GM21360 (cell line): ENCODE data around the gene ARCN1.

ENCODE experiments used
- ATAC-seq: cut with Tn5 transposase; IDR thresholded peaks from one replicate; pipeline ENCODE4 v1.9.1; 2021; ENCODE audit warnings: mild to moderate bottlenecking, moderate library complexity; ENCODE audit not compliant: unreplicated experiment

The ARCN1 gene

DNA sequence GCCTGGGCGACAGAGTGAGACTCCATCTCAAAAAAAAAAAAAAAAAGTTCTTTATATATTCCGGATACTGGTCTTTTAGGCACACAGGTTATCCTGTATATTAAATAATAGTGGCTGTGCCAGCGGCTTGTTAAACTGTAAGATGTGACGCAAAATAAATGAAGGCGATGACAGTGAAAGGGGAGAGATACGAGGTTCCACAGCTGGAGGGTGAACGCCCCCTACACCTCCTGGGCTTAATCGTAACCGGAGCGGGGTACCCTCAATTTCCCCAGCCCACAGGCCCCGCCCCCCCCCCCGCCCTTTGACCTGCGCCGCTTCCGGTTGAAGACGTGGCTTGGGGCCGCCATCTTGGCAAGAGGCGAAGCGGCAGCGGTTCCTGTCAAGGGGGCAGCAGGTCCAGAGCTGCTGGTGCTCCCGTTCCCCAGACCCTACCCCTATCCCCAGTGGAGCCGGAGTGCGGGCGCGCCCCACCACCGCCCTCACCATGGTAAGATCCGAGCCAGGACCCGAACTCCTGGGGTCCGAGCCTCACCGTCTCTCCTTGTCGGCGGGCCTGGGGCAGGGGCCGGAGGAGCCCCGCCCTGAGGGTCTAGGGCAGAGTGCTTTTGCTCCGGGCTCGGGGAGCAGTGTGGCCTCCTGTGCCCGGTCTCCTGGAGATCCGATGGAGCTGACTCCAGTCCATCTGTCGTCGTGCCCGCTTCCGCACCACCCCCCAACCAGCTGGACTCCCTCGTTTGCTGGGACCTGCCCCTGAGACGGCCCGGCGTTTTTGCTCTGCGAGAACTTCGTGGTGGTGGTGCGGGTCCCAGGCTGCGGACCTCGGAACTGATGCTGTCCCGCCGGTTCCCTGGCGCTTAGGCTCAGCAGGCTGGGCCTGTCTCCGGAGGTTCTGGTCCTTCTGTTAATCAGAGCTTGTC is at the start of gene ARCN1:
ARCN1 (plus strand) TSS at position 349 of the 920 bp plus-strand sequence; CDS start at position 488, 139 bp downstream.
- peak; percentile 58 for ATAC-seq

DNA sequence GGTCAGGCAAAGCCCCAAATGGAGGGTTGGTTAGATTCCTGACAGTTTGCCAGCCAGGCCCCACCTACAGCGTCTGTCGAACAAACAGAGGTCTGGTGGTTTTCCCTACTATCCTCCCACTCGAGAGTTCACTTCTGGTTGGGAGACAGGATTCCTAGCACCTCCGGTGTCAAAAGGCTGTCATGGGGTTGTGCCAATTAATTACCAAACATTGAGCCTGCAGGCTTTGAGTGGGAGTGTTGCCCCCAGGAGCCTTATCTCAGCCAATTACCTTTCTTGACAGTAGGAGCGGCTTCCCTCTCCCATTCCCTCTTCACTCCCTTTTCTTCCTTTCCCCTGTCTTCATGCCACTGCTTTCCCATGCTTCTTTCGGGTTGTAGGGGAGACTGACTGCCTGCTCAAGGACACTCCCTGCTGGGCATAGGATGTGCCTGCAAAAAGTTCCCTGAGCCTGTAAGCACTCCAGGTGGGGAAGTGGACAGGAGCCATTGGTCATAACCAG is 49.6 kb upstream of the ARCN1 start:
- no peak for ATAC-seq

GRCh38 chr11:118524356-118524755 is 47.9 kb upstream of the ARCN1 start:
- no peak for ATAC-seq

GRCh38 chr11:118524757-118525470 is 47.3 kb upstream of the ARCN1 start:
- no peak for ATAC-seq

DNA sequence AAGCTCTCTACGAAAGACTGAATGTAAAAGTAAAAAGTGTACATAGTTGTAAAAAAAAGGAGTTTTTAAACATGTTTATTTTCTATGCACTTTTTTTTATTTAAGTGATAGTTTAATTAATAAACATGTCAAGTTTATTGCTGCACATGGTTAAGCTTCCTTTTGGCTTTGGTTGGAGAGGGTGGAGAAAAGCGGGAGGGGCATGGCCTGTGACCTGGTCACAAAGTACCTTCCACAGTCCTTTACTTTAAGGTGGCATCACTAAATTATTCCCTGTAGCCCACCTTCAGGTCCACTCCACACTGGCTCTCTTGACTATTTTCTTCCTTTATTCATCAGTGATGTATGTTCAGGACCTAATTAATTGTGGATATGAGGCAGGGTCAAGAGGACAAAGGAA is 45.5 kb upstream of the ARCN1 start:
- ATAC-seq, result no peak

DNA sequence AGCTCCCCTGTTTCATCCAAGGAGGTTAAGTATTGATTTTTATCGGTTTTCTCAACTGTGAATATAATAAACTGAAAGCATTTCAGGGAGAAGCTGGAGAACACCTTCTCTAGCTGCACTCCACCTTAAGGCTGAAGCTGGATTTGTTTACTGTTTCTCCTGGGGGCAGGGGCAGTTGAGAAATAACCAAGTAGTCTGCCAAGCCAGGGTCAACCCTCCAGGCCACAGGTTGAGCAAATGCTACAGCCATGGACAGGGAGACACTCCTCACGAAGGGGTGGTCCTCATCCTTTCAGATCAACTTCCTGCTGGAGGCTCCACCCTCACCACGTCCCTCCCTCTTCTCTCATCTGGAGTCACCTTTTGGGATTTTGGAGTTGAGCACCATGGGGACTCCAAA is 45.1 kb upstream of the ARCN1 start, which contains the start of gene TTC36:
TTC36 (plus strand) TSS at position 366 of the 400 bp plus-strand sequence; CDS start at position 387, 21 bp downstream.
- ATAC-seq, result no peak

- no peak for ATAC-seq
These were observed 43.7 kb upstream of the ARCN1 start for GRCh38 chr11:118528511-118528910.

GRCh38 chr11:118529584-118530175 is 42.5 kb upstream of the ARCN1 start:
- no peak for ATAC-seq

- ATAC-seq, result no peak
These were observed 42.0 kb upstream of the ARCN1 start for GRCh38 chr11:118530180-118530682.

DNA sequence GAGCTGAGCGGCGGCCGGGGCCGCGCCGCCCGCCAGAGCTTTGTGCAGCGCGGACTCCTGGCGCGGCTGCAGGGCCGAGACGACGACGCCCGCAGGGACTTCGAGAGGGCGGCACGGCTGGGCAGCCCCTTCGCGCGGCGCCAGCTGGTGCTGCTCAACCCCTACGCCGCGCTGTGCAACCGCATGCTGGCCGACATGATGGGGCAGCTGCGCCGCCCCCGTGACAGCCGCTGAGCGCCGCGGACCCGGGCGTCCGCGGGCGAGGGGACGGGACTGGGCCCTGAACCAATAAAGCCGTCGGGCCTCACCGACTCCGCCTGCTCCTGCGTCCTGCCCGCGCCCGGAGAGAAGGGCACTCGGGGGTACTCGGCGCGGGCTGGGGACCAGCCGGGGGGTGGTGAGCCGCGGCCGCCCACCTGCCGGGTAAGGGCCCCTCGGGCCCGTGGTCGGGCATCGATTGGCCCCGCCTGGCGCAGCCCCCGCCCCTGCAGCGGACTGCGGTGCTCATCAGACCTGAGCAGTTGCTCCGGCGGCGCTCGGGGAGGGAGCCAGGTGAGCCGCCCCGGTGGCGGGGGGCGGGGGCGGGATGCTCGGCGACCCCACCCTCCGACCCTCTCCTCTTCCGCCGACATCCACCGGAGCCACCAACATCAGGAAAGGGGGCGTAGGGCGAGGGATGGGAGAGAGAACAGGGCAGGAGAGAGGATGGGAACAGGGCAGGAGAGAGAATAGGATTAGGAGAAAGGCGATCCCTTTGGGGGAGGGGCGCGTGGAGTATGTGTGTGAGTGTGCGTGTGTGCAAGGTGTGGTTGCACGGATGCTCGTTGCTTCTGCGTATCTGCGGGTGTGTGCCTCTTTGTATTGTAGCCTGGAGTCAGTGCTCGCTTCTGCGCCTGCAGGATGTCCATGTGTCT is 41.3 kb upstream of the ARCN1 start, which contains the start of gene TMEM25:
TMEM25 (plus strand) TSS at position 510 of the 914 bp plus-strand sequence. CDS start 610 bp downstream, outside the sequence.
- ATAC-seq, result peak; percentile 47

- ATAC-seq, result no peak
These were observed 40.6 kb upstream of the ARCN1 start for GRCh38 chr11:118531597-118532084.

- no peak for ATAC-seq
These were observed 40.1 kb upstream of the ARCN1 start for GRCh38 chr11:118532091-118532490.

GRCh38 chr11:118532852-118533768 is 39.1 kb upstream of the ARCN1 start:
- ATAC-seq, result no peak

DNA sequence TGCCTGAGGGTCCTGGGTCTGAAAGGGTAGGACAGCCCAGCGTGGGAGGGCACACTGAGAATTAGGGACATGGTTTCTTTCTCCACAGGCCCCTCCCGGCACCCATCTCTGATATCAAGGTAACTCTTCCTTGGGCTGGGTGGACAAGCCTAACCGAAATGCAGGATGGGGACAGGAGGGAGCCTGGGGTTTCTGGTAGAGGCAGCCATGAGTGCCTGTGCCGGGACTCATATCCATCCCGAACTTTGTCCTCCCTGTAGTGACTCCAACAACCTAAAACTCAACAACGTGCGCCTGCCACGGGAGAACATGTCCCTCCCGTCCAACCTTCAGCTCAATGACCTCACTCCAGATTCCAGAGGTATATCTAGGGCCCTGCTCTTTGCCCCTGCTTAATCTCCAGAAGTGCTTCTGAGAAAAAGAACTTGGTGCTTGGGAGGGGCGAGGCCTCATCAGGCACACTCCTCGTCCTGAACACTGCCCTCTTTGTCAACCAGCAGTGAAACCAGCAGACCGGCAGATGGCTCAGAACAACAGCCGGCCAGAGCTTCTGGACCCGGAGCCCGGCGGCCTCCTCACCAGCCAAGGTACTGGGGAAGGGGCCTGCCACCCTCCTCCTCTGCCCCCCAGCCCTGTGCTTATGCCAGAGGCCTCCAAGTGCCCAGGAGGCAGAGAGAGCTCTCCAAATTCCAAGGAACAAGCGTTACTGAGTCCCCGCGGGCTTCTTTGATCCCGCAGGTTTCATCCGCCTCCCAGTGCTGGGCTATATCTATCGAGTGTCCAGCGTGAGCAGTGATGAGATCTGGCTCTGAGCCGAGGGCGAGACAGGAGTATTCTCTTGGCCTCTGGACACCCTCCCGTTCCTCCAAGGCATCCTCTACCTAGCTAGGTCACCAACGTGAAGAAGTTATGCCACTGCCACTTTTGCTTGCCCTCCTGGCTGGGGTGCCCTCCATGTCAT is 38.2 kb upstream of the ARCN1 start:
- ATAC-seq, result no peak

DNA sequence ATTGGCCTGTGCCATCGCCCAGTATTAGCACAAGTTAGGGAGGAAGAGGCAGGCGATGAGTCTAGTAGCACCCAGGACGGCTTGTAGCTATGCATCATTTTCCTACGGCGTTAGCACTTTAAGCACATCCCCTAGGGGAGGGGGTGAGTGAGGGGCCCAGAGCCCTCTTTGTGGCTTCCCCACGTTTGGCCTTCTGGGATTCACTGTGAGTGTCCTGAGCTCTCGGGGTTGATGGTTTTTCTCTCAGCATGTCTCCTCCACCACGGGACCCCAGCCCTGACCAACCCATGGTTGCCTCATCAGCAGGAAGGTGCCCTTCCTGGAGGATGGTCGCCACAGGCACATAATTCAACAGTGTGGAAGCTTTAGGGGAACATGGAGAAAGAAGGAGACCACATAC is 36.9 kb upstream of the ARCN1 start:
- ATAC-seq, result no peak

DNA sequence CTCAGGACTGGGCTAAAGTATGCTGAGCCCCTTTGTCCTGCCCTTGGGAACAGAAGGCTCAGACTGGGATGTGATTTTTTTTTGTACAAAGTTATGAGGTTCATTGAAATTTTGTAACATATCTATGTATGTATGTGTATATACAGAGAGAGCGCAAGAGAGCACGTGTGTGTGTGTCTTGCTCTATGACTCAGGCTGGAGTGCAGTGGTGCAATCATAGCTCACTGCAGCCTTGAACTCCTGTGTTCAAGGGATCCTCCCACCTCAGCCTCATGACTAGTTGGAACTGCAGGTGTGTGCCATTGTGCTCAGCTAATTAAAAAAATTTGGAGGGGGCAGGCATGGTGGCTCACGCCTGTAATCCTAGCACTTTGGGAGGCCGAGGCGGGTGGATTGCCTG is 35.5 kb upstream of the ARCN1 start:
- ATAC-seq, result no peak

GRCh38 chr11:118537409-118537980 is 34.7 kb upstream of the ARCN1 start:
- ATAC-seq, result no peak
